K562 (cell line): ENCODE results near the gene DNAJC1. TPM values are rescaled to one million over a fixed set of nuclear protein-coding genes. Genes with fewer than 3 reads are reported as not detected.

Source experiments
- polyA plus RNA-seq, 8 experiments: library from polyadenylated mRNA; depleted of rRNA in 4 of 8; stranded (reverse) in 5 of 8; unstranded in 3 of 8; fragments of >200 nt; fragmentation: Nextera tagmentation in 2 of 8; fragmentation: Illumina TruSeq in 1 of 8; extraction: Ambion mirVana in 2 of 8; extraction: Trizol in 1 of 8; gene quantifications; 2 replicates each; pipeline versions ENCODE4 v1.2.1 to v1.2.3, GENCODE V29; 2011 to 2014; ENCODE audit warnings: inconsistent platforms in 1 of 8, missing spikeins in 1 of 8
- small RNA-seq: library from RNA; depleted of rRNA; stranded (forward); fragments of <200 nt; gene quantifications from one replicate; pipeline ENCODE3, GENCODE V24; 2014
- total RNA-seq, 7 experiments: library from RNA; depleted of rRNA in 6 of 7; stranded (reverse); fragments of >200 nt in 6 of 7; fragmentation: Illumina TruSeq in 2 of 7; extraction: Trizol in 2 of 7; gene quantifications; 2 replicates each; pipeline versions ENCODE4 v1.2.1 to v1.2.3, GENCODE V29; 2011 to 2021; ENCODE audit warnings: low replicate concordance in 1 of 7

Gene DNAJC1
- total and polyA plus RNA-seq, 9 of the 15 experiments (the other 6 are each of a cell fraction or from before 2014, with no cell fraction given) = 5.4 to 77.6 (median 40.3) TPM

Small RNA genes within 50 kb of the gene (small RNA-seq; reads per million reads assigned to genes)
- not detected for gene RN7SKP219
- not detected for gene RN7SKP37

Other genes with a start within 250 kb of the DNAJC1 start
- gene EBLN1, start 214.3 kb upstream of the DNAJC1 start, total RNA-seq (2014; rRNA removed) = 0.32 and 0.61 TPM in 2 replicates
- 0.80 and 0.99 TPM in 2 replicates for gene EBLN1, start 214.3 kb upstream of the DNAJC1 start, total RNA-seq (2014; rRNA removed; fragmentation: Illumina TruSeq; extraction: Trizol)
- 0.30 and 0.40 TPM in 2 replicates for gene EBLN1, start 214.3 kb upstream of the DNAJC1 start, total RNA-seq (2015; rRNA removed; fragmentation: Illumina TruSeq; extraction: Trizol)
- 0.95 and 1.1 TPM in 2 replicates for gene EBLN1, start 214.3 kb upstream of the DNAJC1 start, total RNA-seq (2021)
- gene EBLN1, start 214.3 kb upstream of the DNAJC1 start, polyA plus RNA-seq (2011; rRNA removed) = 0.06 TPM in 1 of 2 replicates, not detected in the other
- 1.00 and 1.5 TPM in 2 replicates for gene EBLN1, start 214.3 kb upstream of the DNAJC1 start, polyA plus RNA-seq (2014; fragmentation: Illumina TruSeq; extraction: Trizol)
- 1 to 10 TPM; 2.5 to 3.1 TPM for gene EBLN1, start 214.3 kb upstream of the DNAJC1 start, polyA plus RNA-seq (2014; fragmentation: Nextera tagmentation; extraction: Ambion mirVana)
- 0.50 and 1.1 TPM in 2 replicates for gene EBLN1, start 214.3 kb upstream of the DNAJC1 start, polyA plus RNA-seq (2014; rRNA removed)